ENCODE data around the gene RALGPS1. TPM values are rescaled to one million over a fixed set of nuclear protein-coding genes. Genes with fewer than 3 reads are reported as not detected.

Gene RALGPS1
- polyA plus RNA-seq, 1 of the 3 experiments (the other 2 are of a cell fraction) = 3.9 TPM

- TF ChIP-seq CHD2 (IDR thresholded peaks at IDR 0.05; ENCODE audit: low read length, partially characterized antibody) (no peak), NRF1 (IDR thresholded peaks at IDR 0.05; ENCODE audit: low read depth, low read length) (no peak), YY1 (IDR thresholded peaks at IDR 0.05; ENCODE audit: low read depth) (no peak), JUND (IDR thresholded peaks at IDR 0.05) (no peak)
Observed at GRCh38 chr9:126872516-126872915, 42.1 kb upstream of the RALGPS1 start (continued).

GRCh38 chr9:126874546-126875314 is 39.9 kb upstream of the RALGPS1 start:
- WGBS (ENCODE audit: low lambda C conversion rate) = 89% methylated on average over 9 of the region's 9 CpGs
- peaks cover 4% of the 10 kb centered on the region for H3F3A ChIP-seq (replicated peaks; ENCODE audit: insufficient read depth)
- no peak overlapping the region for H3K4me2 ChIP-seq
- no peaks in the 10 kb centered on the region for H3K9me3 ChIP-seq
- ChIA-PET CTCF (no interaction called here), POLR2A (no interaction called here)
- no peaks in the 10 kb centered on the region for H3K9me2 ChIP-seq
- peaks cover 4 to 5% of the 10 kb centered on the region in 2 experiments for H3K36me3 ChIP-seq (replicated peaks in 1 of 2; ENCODE audit: control insufficient read depth in 1 of 2, insufficient read depth in 2 of 2, low read length in 1 of 2)
- peaks cover 13% of the 10 kb centered on the region for H4K20me1 ChIP-seq (ENCODE audit: insufficient read depth)
- no peak overlapping the region for H3K4me3 ChIP-seq (ENCODE audit: low read depth in 2 of 2, low read length in 1 of 2)
- no peaks in the 10 kb centered on the region; a peak in 1 of 4 replicates for H3K4me1 ChIP-seq (ENCODE audit: control insufficient read depth in 1 of 2, insufficient read depth in 2 of 2, low read depth in 1 of 2, low read length in 1 of 2)
- H3K79me2 ChIP-seq (ENCODE audit: insufficient read depth) = peaks cover 77% of the 10 kb centered on the region
- H3K9ac ChIP-seq = no peak overlapping the region
- TF ChIP-seq ELF1 (IDR thresholded peaks at IDR 0.05) (no peak), IRF3 (IDR thresholded peaks at IDR 0.05; ENCODE audit: low read depth, low read length) (no peak), YY1 (IDR thresholded peaks at IDR 0.05; ENCODE audit: low read depth) (no peak), USF1 (IDR thresholded peaks at IDR 0.05; ENCODE audit: borderline replicate concordance, low read depth) (no peak), SMC3 (IDR thresholded peaks at IDR 0.05; ENCODE audit: low read depth, low read length) (no peak)
- H3K27me3 ChIP-seq (ENCODE audit: insufficient read depth) = no peaks in the 10 kb centered on the region
- no peak for DNase-seq
- H2AFZ ChIP-seq (ENCODE audit: low read depth) = no peak overlapping the region
- no peak overlapping the region for H3K27ac ChIP-seq (ENCODE audit: low read depth in 2 of 2, low read length in 1 of 2)

GRCh38 chr9:126875756-126876510 is 38.6 kb upstream of the RALGPS1 start:
- POLR2A ChIA-PET = no interaction called here
- Histone ChIP-seq H3K27ac (ENCODE audit: low read depth in 2 of 2, low read length in 1 of 2) (no peak overlapping the region), H3F3A (replicated peaks; ENCODE audit: insufficient read depth) (peaks cover 4% of the 10 kb centered on the region), H3K27me3 (ENCODE audit: insufficient read depth) (no peaks in the 10 kb centered on the region), H3K4me2 (no peak overlapping the region), H2AFZ (ENCODE audit: low read depth) (no peak overlapping the region), H3K9me2 (no peaks in the 10 kb centered on the region), H3K4me1 (ENCODE audit: control insufficient read depth in 1 of 2, insufficient read depth in 2 of 2, low read depth in 1 of 2, low read length in 1 of 2) (no peaks in the 10 kb centered on the region; a peak in 1 of 4 replicates), H3K4me3 (ENCODE audit: low read depth in 2 of 2, low read length in 1 of 2) (no peak overlapping the region), H3K9me3 (no peaks in the 10 kb centered on the region), H3K9ac (no peak overlapping the region), H4K20me1 (ENCODE audit: insufficient read depth) (peaks cover 13% of the 10 kb centered on the region), H3K36me3 (replicated peaks in 1 of 2; ENCODE audit: control insufficient read depth in 1 of 2, insufficient read depth in 2 of 2, low read length in 1 of 2) (peaks cover 9 to 17% of the 10 kb centered on the region in 2 experiments), H3K79me2 (ENCODE audit: insufficient read depth) (peaks cover 75% of the 10 kb centered on the region)
- CTCF ChIA-PET = no interaction called here
- WGBS (ENCODE audit: low lambda C conversion rate) = 76% methylated on average over 4 of the region's 4 CpGs
- no peak for TF ChIP-seq POLR2AphosphoS5 (IDR thresholded peaks at IDR 0.05; ENCODE audit: low read depth, low read length)
- no peak for TF ChIP-seq TAF1 (IDR thresholded peaks at IDR 0.05; ENCODE audit: borderline replicate concordance, low read depth, low read length)
- TF ChIP-seq RXRA (IDR thresholded peaks at IDR 0.05; ENCODE audit: borderline replicate concordance, low read depth) = no peak
- no peak for TF ChIP-seq MAX (IDR thresholded peaks at IDR 0.05; ENCODE audit: low read depth)
- no peak for TF ChIP-seq TEAD4 (IDR thresholded peaks at IDR 0.05; ENCODE audit: borderline replicate concordance, insufficient read depth)
- no peak for TF ChIP-seq CTCF (IDR thresholded peaks at IDR 0.05)
- no peak for DNase-seq
